Heart left ventricle (tissue), 13 donors: ENCODE data around the gene MCCD1.

Experiments
- CTCF ChIP-seq, 12 donors: fragments of 200-600 bp; sonication (generic) in 4 of 12; IDR thresholded peaks; one replicate each; pipeline versions ENCODE4 v1.5.0 to v1.8.0; 2018 to 2022; ENCODE audit warnings: antibody characterized with exemption in 12 of 12, mild to moderate bottlenecking in 5 of 12
- POLR2A ChIP-seq, 2 donors: fragments of 450-650 bp; IDR thresholded peaks; one replicate each; pipeline ENCODE4 v1.6.1; 2017; ENCODE audit warnings: antibody characterized with exemption in 2 of 2, mild to moderate bottlenecking in 2 of 2, moderate library complexity in 2 of 2
- donor health status: ischemic (EF 13 %, LVEDD 7.1; RV severe dilation, severe dysfunction).
- donor health status: DM: no; HTN: yes; CAD: no.
- donor health status: DM: no; HTN: no; CAD: no.
- donor health status: ischemic (EF 25% LVEDD 6.9; RV normal size, moderate dysfunction).
- donor health status: ischemic (EF 25% LVEDD 5.7; RV mildly dilated, moderate dysfunction).
- donor health status: ischemic (EF 35%, LVEDD 5.7; RV mildly dilated, moderate dysfunction).
- donor health status: nonischemic (EF 11% LVEDD 7.7; RV severe dilation, severe dysfunction).
- donor health status: DM: yes; HTN: yes; CAD: no.
- donor health status: PGD.
- donor health status: ischemic (EF 29% LVEDD 5.4; RV normal size, mild dysfunction).
- donor health status: nonischemic (EF 23%, LVEDD 6.1; RV moderate dilation, normal function).

GRCh38 chr6:31502586-31502985 is 26.2 kb upstream of the MCCD1 start:
- no peak for TF ChIP-seq CTCF (IDR thresholded peaks at IDR 0.05)
- no peak for TF ChIP-seq POLR2A (IDR thresholded peaks at IDR 0.05)
